B cell (primary cell): ENCODE results near the gene HPS4. TPM values are rescaled to one million over a fixed set of nuclear protein-coding genes. Genes with fewer than 3 reads are reported as not detected.

Experiments used
- ATAC-seq: fragments of 200-7000 bp; cut with Tn5 transposase; one replicate; pipeline ENCODE4 v1.10.0; 2021; ENCODE audit warnings: low read depth, mild to moderate bottlenecking, moderate number of reproducible peaks, moderate library complexity
- CTCF ChIA-PET: fragments of 350-600 bp; sonication (Branson Sonifier 250); formaldehyde crosslinking; loops from one replicate; lab custom pipeline; 2021; ENCODE audit warnings: antibody characterized with exemption, inconsistent platforms; lab: Charles Lee
- POLR2A ChIA-PET: fragments of 350-600 bp; sonication (Branson Sonifier 250); formaldehyde crosslinking; loops from one replicate; lab custom pipeline; 2021; ENCODE audit warnings: antibody characterized with exemption; lab: Charles Lee
- DNase-seq: peaks from one replicate; pipeline ENCODE4 v3.0.0; 2013
- H2AFZ ChIP-seq: 2 replicates; pipeline ENCODE4 v1.6.1; 2012; ENCODE audit warnings: mild to moderate bottlenecking, low read depth, low read length; ENCODE audit not compliant: insufficient read depth, poor library complexity, severe bottlenecking
- H3K27ac ChIP-seq, 2 donors: 1 replicate in 1 of 2; 2 replicates in 1 of 2; pipeline ENCODE4 v1.5.1; 2012 to 2013; ENCODE audit warnings: low read length in 2 of 2, mild to moderate bottlenecking in 2 of 2, moderate library complexity in 1 of 2
- H3K27me3 ChIP-seq, 4 experiments: fragments of 200-600 bp in 1 of 4; sonication (generic) in 1 of 4; replicated peaks in 1 of 4; 1 replicate in 2 of 4; 2 replicates in 2 of 4; pipeline versions ENCODE4 v1.6.1 to v1.7.0; 2013 to 2016; ENCODE audit warnings: low read length in 3 of 4, mild to moderate bottlenecking in 2 of 4, mixed read lengths in 1 of 4, moderate library complexity in 1 of 4; ENCODE audit not compliant: insufficient read depth in 4 of 4, control insufficient read depth in 3 of 4; ENCODE audit errors: control extremely low read depth in 1 of 4
- H3K36me3 ChIP-seq, 2 experiments: replicated peaks in 1 of 2; 1 replicate in 1 of 2; 2 replicates in 1 of 2; pipeline versions ENCODE4 v1.6.1 to v1.7.1; 2013; ENCODE audit warnings: low read length in 1 of 2; ENCODE audit not compliant: insufficient read depth in 2 of 2, control insufficient read depth in 1 of 2; ENCODE audit errors: control extremely low read depth in 1 of 2, extremely low read depth in 1 of 2
- H3K4me1 ChIP-seq, 2 donors: fragments of 200-600 bp in 1 of 2; sonication (generic) in 1 of 2; 1 replicate in 1 of 2; 2 replicates in 1 of 2; pipeline versions ENCODE4 v1.5.1 to v1.6.1; 2013 to 2017; ENCODE audit warnings: low read length in 2 of 2; ENCODE audit not compliant: control insufficient read depth in 2 of 2, insufficient read depth in 2 of 2
- H3K4me2 ChIP-seq: replicated peaks from 2 replicates; pipeline ENCODE3; 2012; ENCODE audit warnings: mild to moderate bottlenecking, low read depth, low read length; ENCODE audit not compliant: poor library complexity, severe bottlenecking
- H3K4me3 ChIP-seq, 5 experiments: fragments of 200-600 bp in 1 of 5; sonication (generic) in 1 of 5; 1 replicate in 3 of 5; 2 replicates in 2 of 5; pipeline versions ENCODE4 v1.5.1 to v1.7.0; 2011 to 2016; ENCODE audit warnings: low read length in 4 of 5, mild to moderate bottlenecking in 4 of 5, low read depth in 2 of 5, control low read depth in 1 of 5, moderate library complexity in 1 of 5; ENCODE audit not compliant: insufficient read depth in 1 of 5; ENCODE audit errors: control extremely low read depth in 1 of 5, extremely low read depth in 1 of 5
- H3K79me2 ChIP-seq: fragments of 200-600 bp; sonication (generic); one replicate; pipeline ENCODE4 v1.6.0; 2016; ENCODE audit warnings: low read length; ENCODE audit not compliant: control insufficient read depth, insufficient read depth
- H3K9ac ChIP-seq: fragments of 200-600 bp; sonication (generic); 2 replicates; pipeline ENCODE4 v1.6.1; 2017; ENCODE audit warnings: mild to moderate bottlenecking, low read length, moderate library complexity
- H3K9me3 ChIP-seq, 3 donors: one replicate each; pipeline versions ENCODE4 v1.6.1 to v1.7.1; 2013; ENCODE audit warnings: low read length in 2 of 3; ENCODE audit not compliant: control insufficient read depth in 2 of 3, insufficient read depth in 1 of 3; ENCODE audit errors: control extremely low read depth in 1 of 3
- H4K20me1 ChIP-seq: 2 replicates; pipeline ENCODE4 v1.6.0; 2012; ENCODE audit warnings: mild to moderate bottlenecking, low read length; ENCODE audit not compliant: insufficient read depth, control insufficient read depth, poor library complexity, severe bottlenecking
- H3K27ac Mint-ChIP-seq: one replicate; pipeline ENCODE4 v1.8.0; 2021; ENCODE audit warnings: mixed read lengths
- H3K27me3 Mint-ChIP-seq: one replicate; pipeline ENCODE4 v1.8.0; 2021; ENCODE audit warnings: mixed read lengths
- H3K4me1 Mint-ChIP-seq: one replicate; pipeline ENCODE4 v1.8.0; 2021; ENCODE audit warnings: mixed read lengths
- H3K4me3 Mint-ChIP-seq: one replicate; pipeline ENCODE4 v1.8.0; 2021; ENCODE audit warnings: mixed read lengths
- H3K9me3 Mint-ChIP-seq: one replicate; pipeline ENCODE4 v1.8.0; 2022; ENCODE audit warnings: mixed read lengths; ENCODE audit not compliant: insufficient read depth
- CTCF ChIP-seq: fragments of 200-600 bp; IDR thresholded peaks from one replicate; pipeline ENCODE4 v1.8.0; 2022; ENCODE audit warnings: antibody characterized with exemption, mild to moderate bottlenecking
- EZH2 ChIP-seq: IDR thresholded peaks from 2 replicates; pipeline ENCODE4 v1.6.1; 2012; ENCODE audit warnings: borderline replicate concordance, low read depth, mild to moderate bottlenecking, moderate library complexity, low read length; ENCODE audit not compliant: insufficient read depth, poor library complexity, severe bottlenecking
- WGBS: methylation state at CpG from one replicate; pipeline ENCODE4 v1.1.5; 2013; ENCODE audit warnings: missing lambda C conversion rate; ENCODE audit not compliant: insufficient coverage; 5-methylcytosine and 5-hydroxymethylcytosine counted together
- intact Hi-C: fragments of 100-400 bp; cut with micrococcal nuclease; formaldehyde crosslinking; loops from one replicate; pipeline ENCODE4 v1.10.0; 2022
- polyA plus RNA-seq: library from polyadenylated mRNA; depleted of rRNA; stranded (reverse); fragments of >200 nt; gene quantifications from 2 replicates; pipeline ENCODE4 v1.2.3, GENCODE V29; 2012
- total RNA-seq, 2 donors: library from RNA; stranded (reverse); fragments of 120-200 nt in 1 of 2; gene quantifications; 1 replicate in 1 of 2; 2 replicates in 1 of 2; pipeline versions ENCODE4 v1.2.3 to v1.2.4, GENCODE V29; 2013 to 2022

HPS4 gene
- total and polyA plus RNA-seq, 2 donors (not counting 1 experiment from before 2014, with no cell fraction given), result 34.8 to 61.8 TPM

GRCh38 chr22:26508148-26508547 lies 24.6 kb upstream of the HPS4 start:
- Mint-ChIP-seq H3K4me1 (peaks cover 46% of the 10 kb centered on the region), H3K27me3 (no peaks in the 10 kb centered on the region), H3K27ac (no peak overlapping the region), H3K9me3 (no peaks in the 10 kb centered on the region), H3K4me3 (no peak overlapping the region)
- CTCF ChIA-PET, result interaction anchor here (1.1 kb wide), 1 partner anchor 138 kb away, joined by 3 read pairs; no protein-coding TSS in a partner anchor
- no peak overlapping the region for H3K27ac ChIP-seq
- peaks cover 7 to 59% of the 10 kb centered on the region in 2 experiments for H3K36me3 ChIP-seq
- H3K79me2 ChIP-seq, result peaks cover 47% of the 10 kb centered on the region
- no peak overlapping the region for H2AFZ ChIP-seq
- peaks cover 24 to 27% of the 10 kb centered on the region in 2 donors for H3K4me1 ChIP-seq
- no peak for ATAC-seq
- intact Hi-C loops, result no loop called here
- H4K20me1 ChIP-seq, result no peaks in the 10 kb centered on the region
- no peak overlapping the region for H3K4me2 ChIP-seq
- no peaks in the 10 kb centered on the region for H3K9me3 ChIP-seq
- no peak overlapping the region for H3K4me3 ChIP-seq
- DNase-seq, result no peak
- no peak for TF ChIP-seq CTCF
- no peak for TF ChIP-seq EZH2
- POLR2A ChIA-PET, result interaction anchor here (0.6 kb wide), 1 partner anchor 16 kb away, joined by 5 read pairs; no protein-coding TSS in a partner anchor
- H3K27me3 ChIP-seq, result no peaks in the 10 kb centered on the region
- no peak overlapping the region for H3K9ac ChIP-seq

DNA sequence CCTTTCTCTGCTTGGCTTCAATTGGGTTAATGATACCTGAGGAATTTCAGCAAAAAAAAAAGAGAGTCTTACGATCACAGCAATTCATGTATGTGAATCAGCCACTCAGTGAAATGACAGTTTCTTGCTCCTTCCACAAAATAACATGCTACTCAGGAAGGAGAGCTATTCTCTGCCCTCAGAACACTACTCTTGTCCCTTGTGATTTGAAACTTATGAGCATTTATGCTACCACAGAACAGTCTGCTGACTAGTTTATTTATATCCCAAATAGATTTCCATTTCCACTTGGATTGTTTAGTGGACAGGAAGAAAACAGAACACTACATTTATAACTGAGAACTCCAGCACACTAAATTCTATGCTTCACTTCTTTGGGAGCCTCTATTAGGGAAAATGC lies 20.2 kb upstream of the HPS4 start:
- Mint-ChIP-seq H3K27me3 (no peaks in the 10 kb centered on the region), H3K4me1 (peaks cover 17% of the 10 kb centered on the region), H3K9me3 (no peaks in the 10 kb centered on the region), H3K4me3 (no peak overlapping the region), H3K27ac (peak overlapping the region; percentile 61)
- Histone ChIP-seq H3K4me1 (peaks cover 13 to 14% of the 10 kb centered on the region in 2 donors), H2AFZ (no peak overlapping the region), H3K9ac (no peak overlapping the region), H4K20me1 (no peaks in the 10 kb centered on the region), H3K9me3 (no peaks in the 10 kb centered on the region), H3K4me2 (peak overlapping the region; percentile 41), H3K36me3 (peaks cover 6 to 85% of the 10 kb centered on the region in 2 experiments), H3K79me2 (peaks cover 25% of the 10 kb centered on the region), H3K27me3 (no peaks in the 10 kb centered on the region), H3K4me3 (no peak overlapping the region), H3K27ac (peak overlapping the region in 1 of 2 donors; percentile 67)
- ATAC-seq (no peak), DNase-seq (no peak)
- ChIA-PET POLR2A (no interaction called here), CTCF (interaction anchor here (0.7 to 4.2 kb wide), 15 partner anchors 8 to 163 kb away, joined by 3 to 21 read pairs (median 4); partner anchors contain the start of genes HPS4, SRRD and TFIP11)
- no CpG with 5 or more reads among the region's 1 CpG for WGBS
- intact Hi-C loops, result no loop called here
- TF ChIP-seq EZH2 (no peak), CTCF (no peak)
